ENCODE data around the gene DTD1. TPM values are rescaled to one million over a fixed set of nuclear protein-coding genes. Genes with fewer than 3 reads are reported as not detected.

The DTD1 gene
- total RNA-seq, 5 donors from 2014 or later (not counting 1 experiment from before 2014, with no cell fraction given): 15.5 to 24.9 (median 22.0) TPM

- Mint-ChIP-seq H3K9me3 (no peaks in the 10 kb centered on the region), H3K4me1 (no peaks in the 10 kb centered on the region), H3K4me3 (no peak overlapping the region), H3K27ac (no peak overlapping the region), H3K27me3 (peaks cover 12 to 13% of the 10 kb centered on the region in 2 donors), H3K36me3 (no peaks in the 10 kb centered on the region)
- ATAC-seq (replicated peaks in 1 of 4): no peak
- peaks cover 0 to 15% of the 10 kb centered on the region in 2 experiments for H3K27me3 ChIP-seq (replicated peaks in 1 of 2; ENCODE audit: control insufficient read depth in 2 of 2, extremely low read depth in 1 of 2, insufficient read depth in 2 of 2, low read length in 1 of 2)
- no CpG with 5 or more reads among the region's 1 CpG for WGBS (ENCODE audit: insufficient coverage)
- ChIA-PET CTCF (no interaction called here), POLR2A (no interaction called here)
- no peaks in the 10 kb centered on the region for H3K36me3 ChIP-seq (ENCODE audit: control insufficient read depth in 2 of 2, extremely low read depth in 1 of 2, insufficient read depth in 1 of 2, low read length in 1 of 2)
- no peak for DNase-seq
- no peaks in the 10 kb centered on the region for H3K9me3 ChIP-seq
- H3K4me1 ChIP-seq (ENCODE audit: control insufficient read depth in 1 of 2, extremely low read depth in 1 of 2, insufficient read depth in 2 of 2, low read length in 2 of 2): no peaks in the 10 kb centered on the region
- H3K4me3 ChIP-seq (ENCODE audit: control insufficient read depth in 1 of 2, extremely low read depth in 1 of 2, low read length in 1 of 2): no peak overlapping the region
- H3K27ac ChIP-seq (ENCODE audit: low read length): no peak overlapping the region
Observed at GRCh38 chr20:18773566-18773965, 185.7 kb downstream of the DTD1 start.

GRCh38 chr20:18774207-18774606, 186.4 kb downstream of the DTD1 start:
- Histone ChIP-seq H3K27me3 (replicated peaks in 1 of 2; ENCODE audit: control insufficient read depth in 2 of 2, extremely low read depth in 1 of 2, insufficient read depth in 2 of 2, low read length in 1 of 2) (peaks cover 0 to 20% of the 10 kb centered on the region in 2 experiments), H3K4me1 (ENCODE audit: control insufficient read depth in 1 of 2, extremely low read depth in 1 of 2, insufficient read depth in 2 of 2, low read length in 2 of 2) (no peaks in the 10 kb centered on the region), H3K27ac (ENCODE audit: low read length) (no peak overlapping the region), H3K36me3 (ENCODE audit: control insufficient read depth in 2 of 2, extremely low read depth in 1 of 2, insufficient read depth in 1 of 2, low read length in 1 of 2) (no peaks in the 10 kb centered on the region), H3K4me3 (ENCODE audit: control insufficient read depth in 1 of 2, extremely low read depth in 1 of 2, low read length in 1 of 2) (no peak overlapping the region), H3K9me3 (no peaks in the 10 kb centered on the region)
- no peaks in the 10 kb centered on the region for H3K36me3 Mint-ChIP-seq
- no peaks in the 10 kb centered on the region for H3K4me1 Mint-ChIP-seq
- H3K9me3 Mint-ChIP-seq: no peaks in the 10 kb centered on the region
- no peak overlapping the region for H3K4me3 Mint-ChIP-seq
- 40% methylated on average over 1 of the region's 2 CpGs for WGBS (ENCODE audit: insufficient coverage)
- no peak overlapping the region for H3K27ac Mint-ChIP-seq
- CTCF ChIA-PET: no interaction called here
- no peak for ATAC-seq (replicated peaks in 1 of 4)
- POLR2A ChIA-PET: no interaction called here
- H3K27me3 Mint-ChIP-seq: peaks cover 12 to 13% of the 10 kb centered on the region in 2 donors
- DNase-seq: no peak

- Mint-ChIP-seq H3K9me3 (no peaks in the 10 kb centered on the region), H3K4me3 (no peak overlapping the region), H3K27ac (no peak overlapping the region), H3K36me3 (no peaks in the 10 kb centered on the region), H3K4me1 (no peaks in the 10 kb centered on the region), H3K27me3 (peaks cover 12 to 13% of the 10 kb centered on the region in 2 donors)
- DNase-seq: no peak
- Histone ChIP-seq H3K4me1 (ENCODE audit: control insufficient read depth in 1 of 2, extremely low read depth in 1 of 2, insufficient read depth in 2 of 2, low read length in 2 of 2) (no peaks in the 10 kb centered on the region), H3K4me3 (ENCODE audit: control insufficient read depth in 1 of 2, extremely low read depth in 1 of 2, low read length in 1 of 2) (no peak overlapping the region), H3K27me3 (replicated peaks in 1 of 2; ENCODE audit: control insufficient read depth in 2 of 2, extremely low read depth in 1 of 2, insufficient read depth in 2 of 2, low read length in 1 of 2) (peaks cover 0 to 20% of the 10 kb centered on the region in 2 experiments), H3K36me3 (ENCODE audit: control insufficient read depth in 2 of 2, extremely low read depth in 1 of 2, insufficient read depth in 1 of 2, low read length in 1 of 2) (no peaks in the 10 kb centered on the region), H3K27ac (ENCODE audit: low read length) (no peak overlapping the region), H3K9me3 (no peaks in the 10 kb centered on the region)
- WGBS (ENCODE audit: insufficient coverage): 95% methylated on average over 4 of the region's 5 CpGs
- no peak for ATAC-seq (replicated peaks in 1 of 4)
- ChIA-PET POLR2A (no interaction called here), CTCF (no interaction called here)
Observed at GRCh38 chr20:18775633-18776032, 187.8 kb downstream of the DTD1 start.

- Histone ChIP-seq H3K36me3 (ENCODE audit: control insufficient read depth in 2 of 2, extremely low read depth in 1 of 2, insufficient read depth in 1 of 2, low read length in 1 of 2) (no peaks in the 10 kb centered on the region), H3K27ac (ENCODE audit: low read length) (no peak overlapping the region), H3K9me3 (no peaks in the 10 kb centered on the region), H3K4me3 (ENCODE audit: control insufficient read depth in 1 of 2, extremely low read depth in 1 of 2, low read length in 1 of 2) (no peak overlapping the region), H3K4me1 (ENCODE audit: control insufficient read depth in 1 of 2, extremely low read depth in 1 of 2, insufficient read depth in 2 of 2, low read length in 2 of 2) (no peaks in the 10 kb centered on the region), H3K27me3 (replicated peaks in 1 of 2; ENCODE audit: control insufficient read depth in 2 of 2, extremely low read depth in 1 of 2, insufficient read depth in 2 of 2, low read length in 1 of 2) (peaks cover 0 to 20% of the 10 kb centered on the region in 2 experiments)
- CTCF ChIA-PET: no interaction called here
- 43% methylated on average over 2 of the region's 10 CpGs for WGBS (ENCODE audit: insufficient coverage)
- no peaks in the 10 kb centered on the region for H3K36me3 Mint-ChIP-seq
- ATAC-seq (replicated peaks in 1 of 4) (no peak), DNase-seq (no peak)
- H3K4me1 Mint-ChIP-seq: no peaks in the 10 kb centered on the region
- peaks cover 2 to 15% of the 10 kb centered on the region in 2 donors for H3K27me3 Mint-ChIP-seq
- no peaks in the 10 kb centered on the region for H3K9me3 Mint-ChIP-seq
- no peak overlapping the region for H3K4me3 Mint-ChIP-seq
- no peak overlapping the region for H3K27ac Mint-ChIP-seq
- POLR2A ChIA-PET: no interaction called here
Observed at GRCh38 chr20:18778690-18779392, 191.0 kb downstream of the DTD1 start.

- DNase-seq (no peak), ATAC-seq (replicated peaks in 1 of 4) (no peak)
- Mint-ChIP-seq H3K4me3 (no peak overlapping the region), H3K27ac (no peak overlapping the region), H3K27me3 (peaks cover 3 to 27% of the 10 kb centered on the region in 2 donors), H3K36me3 (no peaks in the 10 kb centered on the region), H3K9me3 (no peaks in the 10 kb centered on the region), H3K4me1 (no peaks in the 10 kb centered on the region)
- H3K4me1 ChIP-seq (ENCODE audit: control insufficient read depth in 1 of 2, extremely low read depth in 1 of 2, insufficient read depth in 2 of 2, low read length in 2 of 2): no peaks in the 10 kb centered on the region
- H3K4me3 ChIP-seq (ENCODE audit: control insufficient read depth in 1 of 2, extremely low read depth in 1 of 2, low read length in 1 of 2): no peak overlapping the region
- H3K9me3 ChIP-seq: no peaks in the 10 kb centered on the region
- H3K27me3 ChIP-seq (replicated peaks in 1 of 2; ENCODE audit: control insufficient read depth in 2 of 2, extremely low read depth in 1 of 2, insufficient read depth in 2 of 2, low read length in 1 of 2): peaks cover 0 to 8% of the 10 kb centered on the region in 2 experiments
- ChIA-PET POLR2A (no interaction called here), CTCF (no interaction called here)
- WGBS (ENCODE audit: insufficient coverage): 78% methylated on average over 3 of the region's 9 CpGs
- H3K27ac ChIP-seq (ENCODE audit: low read length): no peak overlapping the region
- no peaks in the 10 kb centered on the region for H3K36me3 ChIP-seq (ENCODE audit: control insufficient read depth in 2 of 2, extremely low read depth in 1 of 2, insufficient read depth in 1 of 2, low read length in 1 of 2)
Observed at GRCh38 chr20:18780385-18781130, 192.7 kb downstream of the DTD1 start.

GRCh38 chr20:18781509-18781908, 193.7 kb downstream of the DTD1 start:
- H3K36me3 Mint-ChIP-seq: no peaks in the 10 kb centered on the region

More at GRCh38 chr20:18781509-18781908, 193.7 kb downstream of the DTD1 start:
- H3K4me3 ChIP-seq (ENCODE audit: control insufficient read depth in 1 of 2, extremely low read depth in 1 of 2, low read length in 1 of 2): no peak overlapping the region
- no peak for DNase-seq
- Mint-ChIP-seq H3K27me3 (peaks cover 10 to 34% of the 10 kb centered on the region in 2 donors), H3K27ac (no peak overlapping the region), H3K4me1 (no peaks in the 10 kb centered on the region), H3K9me3 (no peaks in the 10 kb centered on the region), H3K4me3 (no peak overlapping the region)
- H3K27me3 ChIP-seq (replicated peaks in 1 of 2; ENCODE audit: control insufficient read depth in 2 of 2, extremely low read depth in 1 of 2, insufficient read depth in 2 of 2, low read length in 1 of 2): peaks cover 0 to 5% of the 10 kb centered on the region in 2 experiments
- ATAC-seq (replicated peaks in 1 of 4): no peak
- no peak overlapping the region for H3K27ac ChIP-seq (ENCODE audit: low read length)
- no peaks in the 10 kb centered on the region for H3K36me3 ChIP-seq (ENCODE audit: control insufficient read depth in 2 of 2, extremely low read depth in 1 of 2, insufficient read depth in 1 of 2, low read length in 1 of 2)
- 44% methylated on average over 3 of the region's 3 CpGs for WGBS (ENCODE audit: insufficient coverage)
- ChIA-PET POLR2A (no interaction called here), CTCF (no interaction called here)
- H3K4me1 ChIP-seq (ENCODE audit: control insufficient read depth in 1 of 2, extremely low read depth in 1 of 2, insufficient read depth in 2 of 2, low read length in 2 of 2): no peaks in the 10 kb centered on the region
- no peaks in the 10 kb centered on the region for H3K9me3 ChIP-seq

All from T-cell (primary cell).